ENCODE measurements around the gene DSG3.

DSG3 gene

DNA sequence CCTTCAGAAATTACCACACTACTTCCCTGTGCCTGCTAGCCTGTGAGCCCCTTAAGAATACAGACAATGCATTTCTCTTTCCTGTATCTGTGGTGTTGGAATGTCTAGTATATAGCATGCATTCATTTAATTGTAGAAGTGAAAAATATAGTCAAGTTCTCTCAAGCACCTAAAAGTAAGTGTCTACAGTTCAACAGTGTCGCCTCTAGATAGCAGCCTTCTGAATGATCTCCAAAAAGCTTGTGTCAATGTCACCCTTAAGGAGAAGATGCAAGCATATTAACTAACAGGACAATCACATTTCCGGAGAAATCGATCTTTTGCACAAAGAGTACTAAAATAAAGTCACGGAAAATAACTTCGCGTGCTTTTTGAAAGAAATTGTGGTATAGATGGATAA is 27.5 kb upstream of the DSG3 start:
- DNase-seq = no peak
- TF ChIP-seq POLR2A (IDR thresholded peaks at IDR 0.05; ENCODE audit: low read length) (no peak), GATA1 (IDR thresholded peaks at IDR 0.05; ENCODE audit: low read depth, low read length) (no peak)

DNA sequence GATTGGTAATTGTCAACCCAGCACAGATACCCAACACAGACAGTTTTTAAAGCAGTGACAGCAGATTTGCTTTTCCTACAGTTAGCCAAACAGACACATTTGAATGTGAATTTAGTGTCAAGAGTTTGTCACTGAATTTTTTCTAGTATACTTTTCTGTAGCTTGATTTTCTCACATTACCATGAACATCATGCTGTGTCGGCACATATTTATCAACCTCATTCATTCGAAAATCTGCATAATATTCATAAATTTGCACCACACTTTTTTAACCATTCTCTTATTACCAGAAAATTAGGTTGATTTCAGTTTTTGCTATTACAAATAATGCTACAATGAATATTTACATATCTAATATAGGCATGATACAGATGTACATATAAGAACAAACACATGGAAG is 27.0 kb upstream of the DSG3 start:
- DNase-seq = no peak
- no peak for TF ChIP-seq POLR2A (IDR thresholded peaks at IDR 0.05; ENCODE audit: low read length)

DNA sequence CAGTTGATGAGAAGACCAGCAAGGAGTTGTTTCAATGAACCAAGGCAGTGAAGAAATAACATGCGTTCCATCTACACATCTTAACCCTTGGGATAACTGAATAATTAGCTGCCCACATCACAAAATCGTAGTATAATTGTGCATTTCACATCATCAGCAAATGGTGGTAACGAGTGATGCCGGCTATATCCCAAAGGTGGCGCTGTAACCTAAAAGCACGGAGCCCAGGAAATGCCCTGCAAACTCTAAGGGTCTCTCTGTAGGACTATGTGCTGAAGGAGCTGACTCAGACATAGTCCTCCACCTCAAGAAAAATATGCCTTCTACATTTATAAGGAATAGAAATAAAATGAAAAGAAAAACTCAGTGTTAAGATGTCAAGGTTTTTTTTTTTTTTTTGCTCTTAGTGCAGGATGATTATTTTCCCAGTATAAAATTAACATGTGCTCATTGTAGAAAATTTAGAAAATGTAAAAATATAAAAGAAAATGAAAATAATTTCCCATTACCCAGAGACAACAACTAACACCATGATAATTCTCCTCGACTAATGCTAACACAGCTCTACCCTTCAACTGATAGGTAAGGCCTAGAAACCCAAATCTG is 23.1 kb upstream of the DSG3 start:
- TF ChIP-seq POLR2A (IDR thresholded peaks at IDR 0.05; ENCODE audit: low read length) (no peak), GATA1 (IDR thresholded peaks at IDR 0.05; ENCODE audit: low read depth, low read length) (no peak)
- peak; percentile 35 to 57 for DNase-seq

DNA sequence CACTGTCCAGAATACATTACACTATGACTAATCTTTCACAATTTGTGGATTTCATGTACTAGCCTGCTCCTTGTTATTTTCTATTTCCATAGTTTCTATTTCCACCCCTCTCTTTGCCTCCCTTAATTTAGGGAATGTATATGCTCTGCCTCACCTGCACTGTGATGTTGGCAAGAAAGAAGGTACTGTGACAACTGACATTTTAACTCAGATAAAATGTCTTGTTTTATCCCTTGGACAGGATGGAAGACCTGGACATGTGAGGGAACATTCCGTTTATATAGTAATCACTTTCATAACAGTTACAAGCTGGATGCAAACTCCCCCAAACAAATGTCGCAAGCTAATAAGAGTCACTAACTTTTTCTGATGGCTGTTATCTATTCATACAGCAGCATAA is 21.5 kb upstream of the DSG3 start:
- TF ChIP-seq POLR2A (IDR thresholded peaks at IDR 0.05; ENCODE audit: low read length) (no peak), GATA1 (IDR thresholded peaks at IDR 0.05; ENCODE audit: low read depth, low read length) (no peak)
- no peak for DNase-seq

DNA sequence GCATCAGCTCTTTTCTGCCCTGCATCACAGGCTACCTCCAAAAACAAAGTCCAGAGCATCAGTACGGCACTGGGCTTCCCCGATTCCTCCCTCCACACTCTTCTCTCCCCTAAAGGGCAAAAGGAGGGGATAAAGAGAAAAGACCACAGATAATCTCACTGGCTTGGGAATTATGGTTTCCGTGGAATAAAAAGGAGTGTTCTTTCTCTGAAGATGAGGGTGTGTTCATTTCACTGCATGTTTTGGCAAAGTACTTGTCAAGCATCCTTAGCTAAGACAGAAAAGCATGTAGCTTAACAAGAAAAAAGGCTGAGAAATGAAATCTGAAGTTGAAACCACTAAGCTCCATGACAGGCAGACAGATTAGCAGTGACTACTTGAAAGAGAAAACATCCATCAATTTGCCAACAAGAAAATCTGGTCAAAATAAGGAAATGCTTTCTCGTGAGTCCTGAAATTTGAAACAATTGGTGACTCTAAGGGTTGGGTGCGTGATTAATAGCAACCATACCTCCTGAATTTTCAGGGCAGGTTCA is 20.6 kb upstream of the DSG3 start:
- no peak for TF ChIP-seq GATA1 (IDR thresholded peaks at IDR 0.05; ENCODE audit: low read depth, low read length)
- no peak for DNase-seq

DNA sequence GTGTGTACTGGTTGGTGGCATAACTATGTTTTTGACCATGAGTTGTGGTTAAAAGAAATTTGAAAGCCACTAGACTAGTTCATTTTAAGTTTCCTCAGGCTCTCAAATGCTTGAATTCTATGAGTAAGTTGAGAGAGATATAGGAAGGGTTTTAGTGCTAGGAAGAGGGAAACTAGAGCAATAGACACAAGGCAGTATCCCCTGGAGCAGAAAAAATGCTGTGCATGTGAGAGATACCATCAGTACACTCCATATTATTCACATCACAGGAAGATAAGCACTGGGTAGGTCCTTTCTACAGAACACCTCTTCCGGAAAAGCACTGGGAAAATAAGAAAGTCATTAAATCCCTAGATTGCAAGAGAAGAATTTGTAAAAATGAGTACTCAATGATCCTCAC is 19.3 kb upstream of the DSG3 start:
- no peak for TF ChIP-seq GATA1 (IDR thresholded peaks at IDR 0.05; ENCODE audit: low read depth, low read length)
- DNase-seq = no peak

DNA sequence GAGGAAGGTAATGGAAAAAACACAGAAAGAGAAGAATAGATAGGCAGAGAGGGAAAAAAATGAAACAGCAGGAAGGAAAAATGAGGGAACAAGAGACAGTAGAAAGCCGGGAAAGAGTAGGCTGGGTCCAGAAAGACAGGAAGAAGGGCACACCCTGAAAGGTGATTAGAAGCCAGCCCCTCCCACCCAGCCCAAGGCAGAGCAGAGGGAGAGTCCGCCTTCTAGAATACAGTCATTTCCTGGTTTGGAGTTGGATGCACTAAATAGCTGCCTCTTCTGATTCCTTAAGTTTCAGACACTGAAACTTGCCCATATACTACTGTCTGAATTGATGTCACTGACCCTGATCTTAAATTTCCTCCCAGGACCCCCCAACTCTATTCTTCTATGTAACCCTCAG is 17.9 kb upstream of the DSG3 start:
- DNase-seq = no peak
- no peak for TF ChIP-seq GATA1 (IDR thresholded peaks at IDR 0.05; ENCODE audit: low read depth, low read length)

DNA sequence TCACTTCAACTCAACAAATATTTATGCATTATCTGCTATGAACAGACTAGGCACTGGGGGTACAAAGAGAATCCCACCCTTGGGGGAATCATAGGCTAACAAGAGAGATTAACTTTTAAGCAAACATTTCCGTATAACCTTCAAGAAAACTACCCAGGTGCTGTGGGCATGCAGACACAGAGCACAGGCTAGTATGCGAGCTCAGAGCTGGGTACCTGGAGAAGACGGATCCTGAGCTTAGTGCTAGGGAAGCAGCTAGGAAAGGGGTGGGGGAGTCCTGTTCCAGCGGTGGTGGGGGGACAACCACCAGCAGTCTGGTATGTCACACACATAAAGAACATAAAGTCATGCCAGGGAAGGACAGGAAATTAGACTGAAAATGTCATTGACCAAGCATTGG is 17.5 kb upstream of the DSG3 start:
- TF ChIP-seq POLR2A (IDR thresholded peaks at IDR 0.05; ENCODE audit: low read length) = no peak
- TF ChIP-seq GATA1 (IDR thresholded peaks at IDR 0.05; ENCODE audit: low read depth, low read length) = no peak
- no peak for DNase-seq

DNA sequence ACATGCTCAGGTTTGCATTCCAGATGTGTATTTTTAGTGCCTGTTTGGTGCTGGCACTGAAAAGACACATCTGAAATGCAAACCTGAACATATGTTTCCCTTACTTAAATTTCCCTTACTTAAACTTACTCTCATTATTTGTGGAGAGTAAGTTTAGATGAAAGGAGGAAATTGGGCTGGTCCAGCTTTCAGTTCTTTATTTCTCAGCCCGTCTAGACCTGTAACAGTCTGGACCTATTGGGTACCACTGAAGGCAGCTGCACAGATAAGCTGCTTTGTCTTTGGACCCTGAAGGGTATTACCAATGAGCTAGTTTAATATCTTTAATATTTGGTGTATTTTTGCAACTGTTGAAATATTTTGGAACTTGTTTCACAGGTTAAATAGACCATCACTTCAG is 17.0 kb upstream of the DSG3 start:
- TF ChIP-seq GATA1 (IDR thresholded peaks at IDR 0.05; ENCODE audit: low read depth, low read length) (no peak), POLR2A (IDR thresholded peaks at IDR 0.05; ENCODE audit: low read length) (no peak)
- DNase-seq = no peak

DNA sequence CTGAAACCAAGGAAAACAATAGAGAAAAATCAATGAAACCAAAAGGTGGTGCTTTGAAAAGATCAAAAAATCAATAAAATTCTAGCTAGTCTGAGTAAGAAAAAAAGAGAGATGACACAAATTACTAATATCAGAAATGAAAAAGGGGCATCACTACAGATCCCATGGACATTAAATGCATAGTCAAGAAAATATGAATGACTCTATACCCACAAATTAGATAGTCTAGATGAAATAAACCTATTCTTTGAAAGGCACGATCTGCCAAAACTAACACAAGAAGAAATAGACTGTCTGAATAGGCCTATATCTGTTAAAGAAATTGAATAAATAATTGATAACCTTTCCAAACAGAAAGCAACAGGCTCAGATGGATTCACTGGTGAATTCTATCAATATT is 15.2 kb upstream of the DSG3 start:
- TF ChIP-seq POLR2A (IDR thresholded peaks at IDR 0.05; ENCODE audit: low read length) = no peak
- TF ChIP-seq GATA1 (IDR thresholded peaks at IDR 0.05; ENCODE audit: low read depth, low read length) = no peak
- no peak for DNase-seq

DNA sequence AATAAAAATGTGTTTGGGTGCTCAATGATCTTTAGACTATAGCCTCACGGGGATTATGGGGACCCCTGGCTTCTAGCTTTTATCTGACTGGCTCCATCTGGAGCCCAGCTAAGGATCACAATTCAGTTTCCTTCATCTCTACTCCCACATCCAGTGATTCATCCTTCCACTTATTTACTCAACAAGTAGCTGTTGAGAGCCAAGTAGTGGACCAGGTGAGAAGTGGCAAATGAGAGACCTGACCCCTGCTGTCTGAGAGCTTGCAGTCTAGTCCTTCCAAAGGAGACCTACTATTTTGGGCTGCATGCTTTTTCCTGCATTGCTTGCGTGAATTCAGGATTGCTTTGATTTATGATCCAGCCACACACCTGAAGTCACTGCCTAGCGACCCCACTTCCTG is 10.7 kb upstream of the DSG3 start:
- TF ChIP-seq POLR2A (IDR thresholded peaks at IDR 0.05; ENCODE audit: low read length) (no peak), GATA1 (IDR thresholded peaks at IDR 0.05; ENCODE audit: low read depth, low read length) (no peak)
- no peak for DNase-seq

DNA sequence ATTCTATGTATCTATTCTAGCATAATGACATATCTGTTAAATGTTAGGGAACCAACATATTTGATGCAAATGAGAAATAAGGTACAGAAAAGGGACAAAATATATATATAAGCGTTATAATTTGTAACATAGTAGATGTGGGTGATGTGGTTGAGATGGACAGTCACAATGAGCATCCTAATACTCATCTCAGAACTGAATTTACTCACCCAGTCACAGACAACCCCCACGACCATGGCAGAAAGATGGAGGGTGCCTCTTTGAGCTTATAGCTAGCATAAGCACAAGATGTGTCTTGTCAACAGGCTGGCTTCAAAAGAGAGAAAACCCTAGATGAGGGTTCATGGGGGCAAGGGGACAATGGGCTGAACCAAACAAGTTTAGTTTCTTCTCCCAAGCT is 9.1 kb upstream of the DSG3 start:
- DNase-seq = no peak
- no peak for TF ChIP-seq GATA1 (IDR thresholded peaks at IDR 0.05; ENCODE audit: low read depth, low read length)
- TF ChIP-seq POLR2A (IDR thresholded peaks at IDR 0.05; ENCODE audit: low read length) = no peak

DNA sequence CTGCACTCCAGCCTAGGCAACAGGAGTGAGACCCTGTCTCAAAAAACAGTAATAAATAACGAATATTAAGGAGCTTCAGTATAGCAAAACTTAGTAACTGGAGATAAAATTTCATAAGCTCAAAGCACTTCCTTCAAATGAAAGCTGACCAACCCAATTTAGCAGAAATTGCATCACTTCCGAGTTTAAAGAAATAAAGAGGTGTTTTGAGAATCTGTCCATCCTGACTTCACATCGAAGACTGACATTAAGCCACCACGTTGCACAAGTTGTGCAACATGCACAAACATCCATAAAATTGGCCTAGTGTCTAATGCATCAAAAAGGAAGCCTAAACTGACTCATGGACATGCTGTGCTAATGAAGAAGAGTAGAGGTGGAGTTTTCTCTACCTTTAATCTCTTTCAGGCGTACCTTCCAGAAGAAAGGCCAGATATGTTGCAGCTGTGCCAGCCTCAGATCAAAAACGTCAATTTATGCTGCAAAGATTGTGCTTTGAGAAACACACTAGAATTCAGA is 7.7 kb upstream of the DSG3 start:
- no peak for DNase-seq
- no peak for TF ChIP-seq POLR2A (IDR thresholded peaks at IDR 0.05; ENCODE audit: low read length)

DNA sequence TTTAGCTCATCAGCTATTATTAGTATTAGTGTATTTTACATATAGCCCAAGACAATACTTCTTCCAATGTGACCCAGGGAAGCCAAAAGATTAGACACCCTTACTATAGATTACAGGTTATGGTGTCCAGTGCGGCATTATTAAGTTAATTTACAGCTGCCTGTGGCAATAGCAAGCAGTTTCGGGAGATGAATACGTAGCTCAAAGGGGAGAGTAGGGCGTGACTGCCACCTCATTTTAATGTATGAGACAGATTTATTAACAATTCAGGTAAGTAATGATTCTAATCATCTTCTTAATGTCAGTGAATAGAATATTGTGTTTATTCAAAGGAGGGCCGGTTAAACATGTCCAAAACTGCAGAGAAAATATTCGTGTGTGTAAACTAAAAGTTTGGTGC is 6.8 kb upstream of the DSG3 start:
- DNase-seq = no peak
- TF ChIP-seq POLR2A (IDR thresholded peaks at IDR 0.05; ENCODE audit: low read length) (no peak), GATA1 (IDR thresholded peaks at IDR 0.05; ENCODE audit: low read depth, low read length) (no peak)

DNA sequence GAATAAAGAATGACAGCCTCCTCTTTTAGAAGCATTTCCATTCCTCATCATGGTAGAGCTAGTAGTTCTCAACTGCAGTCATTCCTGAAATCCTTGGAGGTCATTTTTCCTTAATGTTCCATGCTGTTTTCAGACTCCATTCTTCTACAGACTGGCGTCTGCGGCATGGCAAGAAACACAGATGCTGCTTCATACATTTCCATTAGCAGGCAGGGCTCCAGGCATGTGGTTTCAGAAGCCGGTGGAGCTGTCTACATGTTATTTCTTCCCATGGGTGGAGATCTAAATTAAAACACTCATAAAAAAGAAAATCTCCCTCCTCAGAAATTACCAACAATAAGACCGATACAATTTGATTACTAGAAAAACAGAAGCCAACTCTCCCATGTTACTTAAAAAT is 6.0 kb upstream of the DSG3 start:
- no peak for DNase-seq
- TF ChIP-seq POLR2A (IDR thresholded peaks at IDR 0.05; ENCODE audit: low read length) = no peak
- no peak for TF ChIP-seq GATA1 (IDR thresholded peaks at IDR 0.05; ENCODE audit: low read depth, low read length)

DNA sequence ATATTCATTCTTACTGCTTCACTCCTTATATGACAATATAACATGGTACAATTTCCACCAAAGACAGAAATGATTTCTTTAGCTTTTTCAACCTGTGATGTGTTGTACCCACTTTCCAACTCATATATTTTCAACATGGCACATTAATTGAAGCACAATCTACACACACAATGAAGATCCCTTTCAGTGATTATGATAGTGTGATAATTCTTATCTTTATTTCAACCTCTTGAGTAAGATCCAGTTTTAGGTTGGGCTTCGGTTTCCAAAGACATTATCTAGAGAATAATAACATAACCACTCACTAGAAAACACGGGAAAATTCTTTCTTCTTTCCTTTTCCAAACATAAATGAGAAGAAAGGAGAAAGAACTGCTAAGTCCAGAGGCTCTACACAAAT is 3.4 kb upstream of the DSG3 start:
- no peak for TF ChIP-seq GATA1 (IDR thresholded peaks at IDR 0.05; ENCODE audit: low read depth, low read length)
- TF ChIP-seq POLR2A (IDR thresholded peaks at IDR 0.05; ENCODE audit: low read length) = no peak

More for the DNA sequence above, 3.4 kb upstream of the DSG3 start:
- DNase-seq = no peak
